Lower leg skin (tissue), 4 donors: ENCODE results near the gene CES2. TPM values are rescaled to one million over a fixed set of nuclear protein-coding genes. Genes with fewer than 3 reads are reported as not detected.

Source experiments
- DNase-seq, 2 donors: peaks; one replicate each; pipeline ENCODE4 v3.0.0-alpha.2; 2019; ENCODE audit warnings: low spot score in 2 of 2
- H3K4me3 ChIP-seq: fragments of 200-600 bp; sonication (generic); 2 replicates; pipeline ENCODE4 v1.5.1; 2017; ENCODE audit warnings: mild to moderate bottlenecking, low read depth; ENCODE audit not compliant: poor library complexity, severe bottlenecking
- POLR2A ChIP-seq, 2 donors: fragments of 450-650 bp; IDR thresholded peaks; one replicate each; pipeline ENCODE4 v1.6.1; 2016 to 2017; ENCODE audit warnings: antibody characterized with exemption in 2 of 2, mild to moderate bottlenecking in 1 of 2, moderate library complexity in 1 of 2
- WGBS, 2 donors: methylation state at CpG; one replicate each; pipeline ENCODE4 v1.1.5; 2018; 5-methylcytosine and 5-hydroxymethylcytosine counted together
- intact Hi-C: fragments of 100-400 bp; cut with DNase I; formaldehyde crosslinking; loops from one replicate; pipeline ENCODE4 v1.15.0; 2023; ENCODE audit warnings: low total_unique reads
- total RNA-seq, 4 donors: library from RNA; depleted of rRNA; stranded (reverse); fragments of >200 nt; gene quantifications; one replicate each; pipeline ENCODE4 v1.1.0, GENCODE V29; 2016
- TF ChIP-seq, protein P1 (sequence below), 3 donors: fragments of 450-650 bp; IDR thresholded peaks; one replicate each; pipeline ENCODE4 v1.5.1; 2016; ENCODE audit warnings: antibody characterized with exemption in 3 of 3, mild to moderate bottlenecking in 3 of 3, moderate library complexity in 2 of 3

CES2 gene
- total RNA-seq, 4 donors from 2014 or later = 37.4 to 90.2 (median 50.2) TPM

DNA sequence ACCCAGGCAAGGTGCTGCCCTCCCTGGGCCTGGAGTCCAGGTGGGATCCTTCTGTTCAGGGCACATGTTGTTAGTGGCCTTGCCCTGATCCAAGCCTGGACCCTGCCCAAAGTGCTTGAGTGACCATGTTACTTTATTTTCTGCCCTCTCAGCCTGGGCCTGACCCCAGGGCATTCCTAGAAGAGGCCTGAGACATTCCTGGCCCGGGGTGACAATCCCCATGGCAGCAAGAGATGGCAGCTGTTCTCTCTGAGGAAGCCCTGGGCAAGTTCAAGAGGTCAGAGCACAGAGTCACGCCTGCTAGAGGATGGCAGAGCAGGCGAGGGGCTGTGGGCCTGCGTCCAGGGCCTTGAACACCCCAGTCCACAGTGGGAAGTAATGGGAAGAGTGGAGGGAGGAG lies 21.6 kb upstream of the CES2 start:
- intact Hi-C loops = no loop called here
- no peak for TF ChIP-seq POLR2A (IDR thresholded peaks at IDR 0.05)
- TF ChIP-seq, protein P1, sequence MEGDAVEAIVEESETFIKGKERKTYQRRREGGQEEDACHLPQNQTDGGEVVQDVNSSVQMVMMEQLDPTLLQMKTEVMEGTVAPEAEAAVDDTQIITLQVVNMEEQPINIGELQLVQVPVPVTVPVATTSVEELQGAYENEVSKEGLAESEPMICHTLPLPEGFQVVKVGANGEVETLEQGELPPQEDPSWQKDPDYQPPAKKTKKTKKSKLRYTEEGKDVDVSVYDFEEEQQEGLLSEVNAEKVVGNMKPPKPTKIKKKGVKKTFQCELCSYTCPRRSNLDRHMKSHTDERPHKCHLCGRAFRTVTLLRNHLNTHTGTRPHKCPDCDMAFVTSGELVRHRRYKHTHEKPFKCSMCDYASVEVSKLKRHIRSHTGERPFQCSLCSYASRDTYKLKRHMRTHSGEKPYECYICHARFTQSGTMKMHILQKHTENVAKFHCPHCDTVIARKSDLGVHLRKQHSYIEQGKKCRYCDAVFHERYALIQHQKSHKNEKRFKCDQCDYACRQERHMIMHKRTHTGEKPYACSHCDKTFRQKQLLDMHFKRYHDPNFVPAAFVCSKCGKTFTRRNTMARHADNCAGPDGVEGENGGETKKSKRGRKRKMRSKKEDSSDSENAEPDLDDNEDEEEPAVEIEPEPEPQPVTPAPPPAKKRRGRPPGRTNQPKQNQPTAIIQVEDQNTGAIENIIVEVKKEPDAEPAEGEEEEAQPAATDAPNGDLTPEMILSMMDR (IDR thresholded peaks at IDR 0.05) = no peak
- 90% methylated on average over 4 of the region's 4 CpGs for WGBS, 2 donors

GRCh38 chr16:66914541-66914940 lies 20.8 kb upstream of the CES2 start:
- intact Hi-C loops = no loop called here
- TF ChIP-seq POLR2A (IDR thresholded peaks at IDR 0.05) = no peak
- TF ChIP-seq, protein P1 (IDR thresholded peaks at IDR 0.05) = no peak

More for the DNA sequence above, 21.6 kb upstream of the CES2 start:
- DNase-seq = no peak
- H3K4me3 ChIP-seq = no peak overlapping the region

DNA sequence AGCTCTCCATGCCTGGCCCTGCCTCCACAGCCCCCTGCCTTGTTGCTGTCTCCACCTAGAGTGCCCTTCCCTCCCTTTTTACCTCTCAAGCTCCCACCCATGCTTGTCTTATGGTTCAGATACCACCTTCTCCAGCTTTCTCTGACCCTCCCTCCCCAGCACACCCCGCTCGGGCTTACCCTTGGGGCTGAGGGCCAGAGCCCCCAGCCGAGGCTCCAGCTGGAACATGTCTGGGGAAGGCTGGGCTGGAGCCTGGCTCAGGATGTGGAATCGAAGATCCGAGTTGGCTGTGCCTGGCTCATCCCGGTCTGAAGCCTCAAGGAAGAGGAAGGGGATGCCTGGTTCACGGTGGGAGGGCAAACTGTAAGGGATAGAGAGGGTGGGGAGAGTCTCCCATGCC lies 20.3 kb upstream of the CES2 start:
- WGBS, 2 donors = 69 to 70% methylated on average over 7 of the region's 7 CpGs
- TF ChIP-seq, protein P1 (IDR thresholded peaks at IDR 0.05) = no peak
- no peak for TF ChIP-seq POLR2A (IDR thresholded peaks at IDR 0.05)
- no peak overlapping the region for H3K4me3 ChIP-seq
- no peak for DNase-seq
- intact Hi-C loops = no loop called here

More at GRCh38 chr16:66914541-66914940, 20.8 kb upstream of the CES2 start:
- no peak for DNase-seq
- no peak overlapping the region for H3K4me3 ChIP-seq
- 95 to 97% methylated on average over 7 of the region's 7 CpGs for WGBS, 2 donors

- intact Hi-C loops = no loop called here
- DNase-seq = no peak
- no peak for TF ChIP-seq POLR2A (IDR thresholded peaks at IDR 0.05)
- TF ChIP-seq, protein P1 (IDR thresholded peaks at IDR 0.05) = no peak
These were observed 18.8 kb upstream of the CES2 start for GRCh38 chr16:66916518-66916917.

GRCh38 chr16:66917741-66918140 lies 17.6 kb upstream of the CES2 start:
- 80 to 88% methylated on average over 8 to 9 of the region's 9 CpGs for WGBS, 2 donors
- H3K4me3 ChIP-seq = no peak overlapping the region
- no peak for DNase-seq
- TF ChIP-seq POLR2A (IDR thresholded peaks at IDR 0.05) = no peak
- TF ChIP-seq, protein P1 (IDR thresholded peaks at IDR 0.05) = no peak
- intact Hi-C loops = no loop called here

More at GRCh38 chr16:66916518-66916917, 18.8 kb upstream of the CES2 start:
- no peak overlapping the region for H3K4me3 ChIP-seq
- WGBS, 2 donors = 84 to 88% methylated on average over 6 of the region's 6 CpGs

- no peak overlapping the region for H3K4me3 ChIP-seq
- WGBS, 2 donors = 86 to 89% methylated on average over 6 of the region's 6 CpGs
- TF ChIP-seq, protein P1 (IDR thresholded peaks at IDR 0.05) = no peak
- TF ChIP-seq POLR2A (IDR thresholded peaks at IDR 0.05) = no peak
- no peak for DNase-seq
- intact Hi-C loops = no loop called here
These were observed 17.0 kb upstream of the CES2 start for GRCh38 chr16:66918355-66918754.
